Urothelium cell line (cell line): ENCODE measurements around the gene SIRT1.
"Not testable (repeated sequence)": the region's sequence is repeated elsewhere in the genome, so short reads cannot be mapped to it uniquely, and the experiment has no call there.

Source experiments
- DNase-seq: peaks from one replicate; pipeline ENCODE4 v3.0.0; 2011; ENCODE audit warnings: low spot score, mixed read lengths
- FAIRE-seq: peaks from 2 replicates; lab custom pipeline; 2011; peaks lifted over from hg19 to GRCh38; lab: Jason Lieb, UNC

The SIRT1 gene

GRCh38 chr10:67943917-67944316 is 59.5 kb downstream of the SIRT1 start:
- no peak for DNase-seq
- no peak for FAIRE-seq

DNA sequence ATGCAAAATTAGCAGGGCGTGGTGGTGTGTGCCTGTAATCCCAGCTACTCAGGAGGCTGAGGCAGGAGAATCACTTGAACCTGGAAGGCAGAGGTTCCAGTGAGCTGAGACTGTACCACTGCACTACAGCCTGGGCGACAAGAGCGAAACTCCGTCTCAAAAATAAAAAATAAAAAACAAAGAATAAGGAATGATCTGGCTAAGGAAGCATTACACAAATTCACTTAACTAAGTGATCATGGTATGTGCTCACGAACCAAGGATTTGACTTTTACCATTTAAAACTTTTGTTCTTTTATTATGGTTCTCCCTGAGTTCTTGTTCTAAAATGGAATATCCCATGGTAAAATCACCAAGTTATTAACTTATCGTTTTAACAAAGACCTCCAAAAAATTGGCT is 71.2 kb downstream of the SIRT1 start:
- FAIRE-seq = no peak
- DNase-seq = no peak

DNA sequence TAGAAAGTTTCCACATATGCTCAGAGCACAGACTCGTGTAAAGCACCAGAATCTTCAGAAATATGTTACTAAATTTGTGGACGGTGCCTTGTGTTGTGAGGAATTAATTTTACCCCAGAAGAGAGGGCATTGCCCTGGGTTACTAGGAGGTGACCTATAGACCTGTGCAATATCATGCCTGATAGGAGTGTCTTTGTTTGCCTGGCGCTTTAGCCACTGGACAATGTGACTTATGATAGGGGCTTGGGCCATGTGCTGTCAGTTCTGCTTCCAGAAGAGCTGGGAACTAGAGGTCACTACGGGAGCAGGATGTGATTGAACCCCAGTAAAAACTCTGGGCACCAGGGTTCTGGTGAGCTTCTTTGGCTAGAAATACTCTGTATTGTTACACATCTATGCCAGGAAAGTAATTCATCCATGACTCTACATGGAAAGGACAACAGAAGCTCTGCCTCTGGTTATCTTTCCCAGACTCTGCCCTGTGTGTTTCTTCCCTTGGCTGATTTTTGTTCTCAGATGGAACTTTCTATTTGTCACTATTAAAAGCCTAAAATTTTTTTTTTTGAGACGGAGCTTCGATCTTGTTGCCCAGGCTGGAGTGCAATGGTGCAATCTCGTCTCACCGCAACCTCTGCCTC is 75.5 kb downstream of the SIRT1 start:
- FAIRE-seq (no peak), DNase-seq (no peak)

- FAIRE-seq (no peak), DNase-seq (no peak)
Observed at GRCh38 chr10:67965456-67965855, 81.0 kb downstream of the SIRT1 start.

DNA sequence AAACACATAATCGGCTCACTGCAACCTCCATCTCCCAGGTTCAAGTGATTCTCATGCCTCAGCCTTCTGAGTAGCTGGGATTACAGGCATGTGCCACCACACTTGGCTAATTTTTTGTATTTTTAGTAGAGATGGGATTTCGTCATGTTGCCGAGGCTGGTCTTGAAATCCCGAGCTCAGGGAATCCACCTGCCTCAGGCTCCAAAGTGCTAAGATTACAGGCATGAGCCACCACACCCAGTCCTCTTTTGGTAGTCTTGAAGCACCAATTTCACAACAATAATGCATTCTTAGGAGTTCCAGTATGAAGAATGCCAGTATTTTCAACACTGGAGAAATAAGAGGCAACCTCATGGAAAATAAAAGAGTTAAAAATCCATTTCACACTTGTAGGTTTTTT is 81.6 kb downstream of the SIRT1 start:
- not testable (repeated sequence) for FAIRE-seq, DNase-seq
